LNCaP clone FGC (cell line): Measurements from ENCODE around the gene GJB6.

Experiments
- DNase-seq: peaks from one replicate; pipeline ENCODE4 v3.0.0-alpha.2; 2011; ENCODE audit warnings: low read depth
- H3K4me3 ChIP-seq: 2 replicates; pipeline ENCODE4 v1.5.1; 2011; ENCODE audit warnings: mild to moderate bottlenecking, low read depth, low read length, control low read depth
- TF ChIP-seq, protein P1 (sequence below): IDR thresholded peaks from 2 replicates; pipeline ENCODE4 v1.5.1; 2012; ENCODE audit warnings: mild to moderate bottlenecking; ENCODE audit not compliant: control insufficient read depth, insufficient read depth; ENCODE audit errors: extremely low read depth

GJB6 gene

DNA sequence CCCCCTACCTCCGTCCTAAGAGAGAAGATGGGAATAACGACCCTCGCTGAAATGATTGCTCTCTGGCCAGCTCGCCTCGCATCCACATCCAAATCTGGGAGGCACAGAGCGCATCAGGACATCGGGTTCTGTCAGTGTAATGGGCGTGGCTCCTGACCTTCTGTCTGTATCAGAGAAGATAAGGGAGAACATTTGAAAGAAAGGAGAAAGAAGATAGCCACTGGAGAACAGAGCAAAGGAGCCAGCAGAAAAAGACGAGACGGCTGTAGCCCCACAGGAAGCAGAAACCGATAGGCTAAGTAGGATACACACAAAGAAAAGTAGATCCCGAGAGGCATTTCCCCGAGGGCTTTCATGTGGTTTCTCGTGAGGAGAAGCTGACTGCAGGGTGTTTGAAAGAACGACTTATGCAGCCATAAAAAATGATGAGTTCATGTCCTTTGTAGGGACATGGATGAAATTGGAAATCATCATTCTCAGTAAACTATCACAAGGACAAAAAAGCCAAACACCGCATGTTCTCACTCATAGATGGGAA is 25.4 kb downstream of the GJB6 start:
- DNase-seq: no peak
- TF ChIP-seq, protein P1, sequence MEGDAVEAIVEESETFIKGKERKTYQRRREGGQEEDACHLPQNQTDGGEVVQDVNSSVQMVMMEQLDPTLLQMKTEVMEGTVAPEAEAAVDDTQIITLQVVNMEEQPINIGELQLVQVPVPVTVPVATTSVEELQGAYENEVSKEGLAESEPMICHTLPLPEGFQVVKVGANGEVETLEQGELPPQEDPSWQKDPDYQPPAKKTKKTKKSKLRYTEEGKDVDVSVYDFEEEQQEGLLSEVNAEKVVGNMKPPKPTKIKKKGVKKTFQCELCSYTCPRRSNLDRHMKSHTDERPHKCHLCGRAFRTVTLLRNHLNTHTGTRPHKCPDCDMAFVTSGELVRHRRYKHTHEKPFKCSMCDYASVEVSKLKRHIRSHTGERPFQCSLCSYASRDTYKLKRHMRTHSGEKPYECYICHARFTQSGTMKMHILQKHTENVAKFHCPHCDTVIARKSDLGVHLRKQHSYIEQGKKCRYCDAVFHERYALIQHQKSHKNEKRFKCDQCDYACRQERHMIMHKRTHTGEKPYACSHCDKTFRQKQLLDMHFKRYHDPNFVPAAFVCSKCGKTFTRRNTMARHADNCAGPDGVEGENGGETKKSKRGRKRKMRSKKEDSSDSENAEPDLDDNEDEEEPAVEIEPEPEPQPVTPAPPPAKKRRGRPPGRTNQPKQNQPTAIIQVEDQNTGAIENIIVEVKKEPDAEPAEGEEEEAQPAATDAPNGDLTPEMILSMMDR: no peak
- no peak overlapping the region for H3K4me3 ChIP-seq

DNA sequence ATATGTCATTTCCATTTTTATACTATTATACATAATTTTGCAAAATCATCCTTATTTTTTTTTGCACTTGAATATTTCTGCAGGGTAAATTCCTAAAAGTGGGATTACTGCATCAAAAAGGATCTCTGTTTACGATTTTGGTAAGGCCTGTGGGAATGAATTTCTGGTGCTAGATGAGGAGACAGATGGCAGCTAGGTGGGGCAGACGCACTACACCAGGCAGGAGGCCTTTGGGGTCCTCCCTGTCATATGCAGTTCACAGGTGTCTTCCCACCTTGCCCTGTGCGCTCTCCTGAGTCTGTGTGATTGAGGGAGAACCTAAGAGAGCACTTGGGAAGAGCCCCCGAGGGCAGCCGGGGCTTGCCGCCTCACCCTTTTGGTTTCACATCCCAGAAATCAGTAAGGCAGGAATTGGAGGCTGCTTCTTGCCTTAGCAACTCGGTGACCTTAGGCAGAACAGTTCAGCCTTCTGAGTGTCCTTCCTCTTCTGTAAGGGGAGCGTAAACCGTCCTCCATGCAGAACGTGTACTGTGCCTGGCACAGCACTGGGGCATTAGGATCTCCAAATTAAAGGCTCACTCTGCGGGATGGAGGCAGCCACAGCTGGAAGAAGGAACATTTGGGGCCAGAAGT is 25.9 kb downstream of the GJB6 start:
- DNase-seq: no peak
- TF ChIP-seq, protein P1: no peak
- no peak overlapping the region for H3K4me3 ChIP-seq

DNA sequence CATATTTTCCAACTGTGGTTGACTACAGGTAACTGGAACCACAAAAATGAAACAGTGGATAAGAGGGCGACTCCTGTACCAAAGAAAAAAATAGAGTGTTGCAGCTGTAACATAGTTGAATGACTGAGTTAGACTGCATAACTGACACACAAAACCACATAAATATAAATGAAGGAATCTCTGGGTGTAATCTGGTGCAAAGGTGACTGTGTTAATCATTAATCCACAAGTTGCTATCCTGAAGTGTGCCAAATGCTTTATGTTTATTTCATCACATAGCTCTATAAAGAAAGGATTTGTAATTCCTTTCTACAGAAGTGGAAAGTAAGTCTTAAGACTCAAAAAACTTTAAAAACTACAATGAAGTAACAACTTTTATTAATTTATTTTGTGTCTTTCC is 33.3 kb downstream of the GJB6 start:
- DNase-seq: no peak
- TF ChIP-seq, protein P1: no peak
- no peak overlapping the region for H3K4me3 ChIP-seq

DNA sequence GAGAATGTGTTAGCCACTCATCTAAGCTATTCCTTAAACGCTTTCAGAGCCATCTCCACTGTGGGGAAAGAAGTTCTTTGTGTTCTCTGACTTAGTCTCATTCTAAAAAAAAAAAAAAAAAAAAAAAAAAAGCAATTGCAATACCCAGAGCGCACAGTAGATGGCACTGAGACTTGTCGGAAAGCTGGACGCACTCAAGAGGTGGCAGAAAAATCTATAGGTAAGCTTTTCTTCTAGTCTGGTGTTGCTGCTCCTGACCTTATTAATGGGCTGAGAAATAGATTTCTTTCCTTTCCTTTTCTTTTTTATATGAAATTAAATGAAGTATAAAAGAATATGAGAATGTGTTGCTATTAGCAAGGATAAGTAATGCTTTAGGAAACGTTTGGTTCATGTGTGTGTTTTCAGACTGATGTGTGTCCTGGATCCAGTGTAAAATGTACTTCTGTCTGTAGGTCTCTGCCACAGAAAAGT is 34.7 kb downstream of the GJB6 start:
- DNase-seq: no peak
- TF ChIP-seq, protein P1: peak; percentile 56
- H3K4me3 ChIP-seq: no peak overlapping the region

DNA sequence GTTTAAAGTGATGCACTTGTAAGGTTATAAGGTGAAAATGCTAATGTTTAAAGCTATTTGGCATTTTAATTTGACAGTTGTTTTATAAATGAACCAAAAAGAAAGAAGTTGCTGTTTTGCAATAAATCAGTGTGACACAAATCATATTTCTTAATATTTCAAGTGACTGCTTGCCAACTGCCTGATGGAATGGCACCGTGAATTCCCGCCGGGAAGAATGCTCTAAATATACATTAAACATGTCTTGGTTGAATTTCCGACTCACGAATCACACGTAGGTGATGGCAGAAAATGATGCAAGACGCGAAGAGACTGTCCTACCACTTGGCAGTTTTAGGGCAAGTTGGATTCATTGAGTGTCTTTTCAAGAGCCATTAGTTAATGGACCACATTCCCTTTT is 36.3 kb downstream of the GJB6 start:
- DNase-seq: no peak
- TF ChIP-seq, protein P1: no peak
- no peak overlapping the region for H3K4me3 ChIP-seq

DNA sequence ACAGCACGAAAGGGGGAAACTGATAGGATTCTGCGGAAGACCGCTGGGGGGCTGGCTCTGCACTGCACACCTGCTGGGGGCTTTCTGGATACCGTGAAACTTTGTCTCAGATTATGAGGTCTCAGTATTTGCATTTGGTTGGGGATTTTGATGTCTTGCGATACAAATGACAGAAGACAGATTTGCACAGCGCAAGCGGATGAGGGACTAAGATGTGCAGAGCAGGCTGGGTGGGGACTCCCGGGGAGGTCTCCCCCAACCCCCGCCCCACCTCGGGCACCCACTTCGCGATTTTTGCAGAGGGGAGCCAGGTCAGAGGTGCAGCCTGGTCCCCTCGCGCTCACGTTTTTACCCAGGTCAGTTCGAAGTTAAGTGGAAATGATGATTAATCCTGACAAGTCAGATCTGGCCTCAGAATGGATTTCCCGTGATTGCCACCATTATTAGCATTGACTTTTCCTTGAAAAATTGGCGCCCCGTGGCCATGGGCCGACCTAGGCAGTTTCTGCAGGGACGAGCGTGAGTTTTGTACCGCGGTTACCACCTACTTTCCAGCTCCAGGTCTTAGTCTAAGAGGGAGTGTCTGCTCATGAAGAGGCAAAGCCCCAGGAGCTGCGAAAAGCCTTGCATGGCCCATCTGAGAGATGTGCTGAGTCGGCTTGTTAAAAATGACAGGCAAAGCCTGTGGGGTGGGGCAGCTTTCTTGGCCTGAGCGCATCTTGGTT is 38.0 kb downstream of the GJB6 start:
- no peak for DNase-seq
- H3K4me3 ChIP-seq: no peak overlapping the region
- TF ChIP-seq, protein P1: no peak
